ENCODE results near the gene TMIE.
"Not testable (repeated sequence)": the region's sequence is repeated elsewhere in the genome, so short reads cannot be mapped to it uniquely, and the experiment has no call there.

The TMIE gene

DNA sequence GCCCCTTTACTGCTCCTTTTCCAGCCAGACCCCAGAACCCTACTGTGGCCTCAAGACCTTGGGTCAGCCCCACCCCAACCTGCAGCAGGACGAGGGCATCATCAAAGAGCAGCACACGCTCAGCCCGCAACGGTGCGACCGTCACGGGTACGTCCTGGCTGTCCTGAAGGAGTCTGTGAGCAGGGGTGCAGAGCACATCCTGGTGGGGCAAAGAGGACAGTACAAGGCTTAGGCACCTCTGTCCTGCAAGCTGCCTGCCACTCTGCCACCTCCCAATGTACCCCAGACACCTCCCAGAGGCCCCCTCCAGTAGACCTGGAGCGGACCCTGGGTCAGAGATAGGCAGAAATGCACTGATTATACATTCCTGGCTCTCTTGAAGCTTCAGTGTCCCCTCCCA lies 15.7 kb upstream of the TMIE start:
- no peak for DNase-seq (ENCODE audit: low spot score)

DNA sequence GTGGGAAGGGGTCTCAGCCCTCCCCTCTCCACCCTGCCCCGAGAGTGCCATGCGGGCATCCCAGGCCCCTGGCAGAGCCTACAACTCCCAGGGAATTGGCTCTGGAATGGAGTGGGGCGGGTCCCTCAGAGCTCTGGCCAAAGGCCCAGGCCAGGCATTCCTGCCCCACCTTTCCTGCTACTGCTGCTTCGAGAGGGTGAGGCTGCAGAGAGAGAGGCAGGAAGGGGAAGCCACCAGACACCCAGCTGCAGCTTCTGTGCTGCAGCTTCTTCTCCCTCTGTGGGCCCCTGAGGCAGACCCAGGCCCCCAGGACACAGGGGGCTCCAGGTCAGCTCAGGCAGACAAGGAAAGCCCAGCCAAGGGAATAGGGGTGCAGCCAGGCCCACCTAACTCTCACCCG lies 10.4 kb upstream of the TMIE start:
- peak; percentile 21 for DNase-seq (ENCODE audit: low spot score)

DNA sequence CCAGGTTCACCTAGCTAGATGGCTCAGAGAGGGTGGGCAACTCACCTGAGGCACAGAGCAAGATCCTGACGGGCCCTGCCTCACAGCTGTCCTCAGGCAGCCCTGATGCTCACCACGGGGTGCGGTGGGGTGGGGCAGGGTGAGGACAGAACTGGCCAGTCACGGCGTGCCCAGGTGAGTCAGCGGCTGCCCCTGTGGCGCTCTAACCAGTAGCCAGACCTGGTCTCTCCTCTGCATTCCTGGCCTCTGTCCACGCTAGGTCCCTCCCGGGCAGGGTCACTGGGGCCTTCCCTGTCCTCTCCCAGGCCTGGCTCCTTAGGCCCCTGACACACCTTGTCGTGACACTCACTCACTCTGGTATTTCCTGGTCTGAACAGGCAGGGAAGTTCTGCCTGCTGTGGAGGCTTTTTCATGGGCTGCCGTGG lies 8.6 kb upstream of the TMIE start:
- no peak for DNase-seq (ENCODE audit: low spot score)

DNA sequence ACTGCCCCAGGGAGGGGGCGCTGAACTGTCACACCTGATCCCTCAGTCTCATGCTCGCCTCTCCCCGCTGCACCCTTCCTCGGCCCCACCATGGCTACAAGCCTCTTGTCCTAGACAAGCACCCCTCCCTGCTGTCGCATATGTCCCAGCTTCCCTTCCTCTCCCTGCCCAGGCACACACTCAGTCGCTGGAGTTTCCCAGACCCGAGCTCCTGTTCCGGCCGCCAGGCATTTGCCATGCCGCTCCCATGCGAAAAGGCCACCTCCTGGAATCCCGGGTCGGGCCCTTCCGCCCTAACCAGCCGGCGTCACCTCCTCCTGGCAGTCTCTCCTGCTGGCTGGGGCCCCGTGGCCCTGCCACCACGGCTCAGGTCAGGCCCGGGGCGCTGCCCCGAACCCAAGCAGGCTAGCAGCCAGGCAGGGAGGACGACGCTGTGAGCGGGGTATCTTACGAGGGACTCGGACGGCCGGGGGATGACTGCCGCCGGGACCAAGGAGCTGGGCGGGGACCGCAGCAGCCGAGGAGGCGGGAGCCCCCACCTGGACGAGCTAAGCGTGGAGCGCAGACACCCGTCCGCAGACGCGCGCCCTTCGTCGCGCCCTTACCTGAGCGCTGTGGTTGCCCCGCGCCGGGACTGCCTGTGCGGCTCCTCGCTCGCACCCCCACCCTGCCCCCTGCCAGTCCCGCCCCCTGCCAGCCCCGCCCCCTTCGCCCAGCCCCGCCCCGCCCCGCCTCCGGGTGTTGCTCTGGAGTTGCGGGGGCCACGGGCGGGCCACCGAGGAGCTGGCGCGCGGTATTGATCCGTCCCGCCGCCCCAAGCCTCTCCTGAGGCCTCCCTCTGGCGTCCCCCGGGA lies 7.9 kb upstream of the TMIE start, which contains the start of gene ALS2CL:
TSS of gene ALS2CL (minus strand) at position 642 of the 854 bp plus-strand sequence. CDS start 4,239 bp downstream, outside the sequence.
- peak; percentile 79 for DNase-seq (ENCODE audit: low spot score)

DNA sequence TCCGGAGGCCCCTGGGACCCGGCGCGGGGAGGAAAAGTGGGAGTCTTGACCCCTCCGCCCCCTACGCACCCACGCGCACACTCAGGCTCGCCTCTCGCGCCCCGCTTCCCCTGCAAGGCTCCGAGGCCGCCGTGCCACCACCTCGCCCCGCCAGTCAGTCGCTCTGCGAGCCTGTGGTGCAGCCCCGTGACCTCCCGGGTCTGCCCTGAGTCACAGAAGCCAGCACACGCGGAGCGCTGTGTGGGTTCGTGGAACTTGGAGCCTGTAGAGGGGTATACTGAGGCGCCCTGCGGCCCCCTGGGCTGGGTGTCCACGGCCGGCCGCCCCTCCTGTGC lies 7.3 kb upstream of the TMIE start:
- peak; percentile 47 for DNase-seq (ENCODE audit: low spot score)

DNA sequence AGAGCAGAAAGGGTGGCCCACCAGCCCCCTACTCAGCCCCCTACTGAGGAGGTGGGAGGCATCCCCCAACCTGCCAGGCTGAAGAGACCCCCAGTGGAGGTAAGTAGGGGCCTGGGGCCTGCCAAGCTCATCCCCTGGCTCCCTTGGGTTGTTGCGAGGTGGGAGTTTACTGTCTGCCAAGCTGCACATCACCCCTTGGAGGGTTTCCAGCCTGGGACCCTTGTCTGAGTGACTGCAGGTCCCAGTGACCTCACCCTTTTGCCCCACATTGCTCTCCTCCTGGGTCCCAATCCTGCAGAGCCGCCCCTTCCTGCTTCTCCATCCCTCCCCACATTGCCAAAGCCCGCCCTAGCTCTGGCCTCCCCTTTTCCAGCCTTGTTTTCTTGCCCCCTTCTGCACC lies 6.7 kb upstream of the TMIE start:
- DNase-seq (ENCODE audit: low spot score): no peak

DNA sequence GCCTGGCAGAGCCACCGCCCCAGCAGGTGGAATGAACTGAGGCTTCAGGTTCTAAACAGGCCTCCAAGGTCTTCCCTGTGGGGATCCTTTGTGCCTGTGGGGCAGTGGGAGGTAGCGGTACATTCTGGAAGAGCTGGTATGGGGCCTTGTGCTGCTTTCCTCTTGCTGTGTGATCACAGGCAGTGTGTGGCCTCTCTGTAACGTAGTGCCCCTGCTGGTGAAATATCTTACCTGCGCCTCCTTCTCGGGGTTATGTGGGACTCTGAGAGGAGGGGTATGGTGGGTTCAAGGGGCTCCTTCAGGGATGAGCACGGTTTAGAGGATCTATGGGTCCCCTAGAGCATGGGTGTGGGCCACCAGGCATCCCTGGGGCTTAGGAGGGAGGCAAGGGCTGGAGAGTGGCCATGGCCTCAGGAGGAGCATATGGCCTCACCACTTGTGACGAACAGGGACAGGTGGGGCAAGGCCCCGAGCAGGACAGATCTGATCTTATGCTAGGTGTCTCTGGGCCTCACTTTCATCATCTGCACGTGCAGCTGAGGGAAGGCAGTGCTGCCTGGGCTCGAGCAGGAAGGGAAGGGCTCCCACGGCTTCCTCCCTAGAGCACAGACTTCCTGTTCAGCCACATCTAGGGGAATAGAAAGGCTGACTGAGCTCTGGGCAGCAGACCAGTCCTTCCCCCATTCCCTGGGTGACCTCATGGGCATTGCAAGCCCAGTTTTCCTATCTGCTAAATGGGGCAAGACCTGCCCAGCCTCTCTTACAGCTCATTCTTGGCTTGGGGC lies 5.8 kb upstream of the TMIE start:
- peak; percentile 53 for DNase-seq (ENCODE audit: low spot score)

DNA sequence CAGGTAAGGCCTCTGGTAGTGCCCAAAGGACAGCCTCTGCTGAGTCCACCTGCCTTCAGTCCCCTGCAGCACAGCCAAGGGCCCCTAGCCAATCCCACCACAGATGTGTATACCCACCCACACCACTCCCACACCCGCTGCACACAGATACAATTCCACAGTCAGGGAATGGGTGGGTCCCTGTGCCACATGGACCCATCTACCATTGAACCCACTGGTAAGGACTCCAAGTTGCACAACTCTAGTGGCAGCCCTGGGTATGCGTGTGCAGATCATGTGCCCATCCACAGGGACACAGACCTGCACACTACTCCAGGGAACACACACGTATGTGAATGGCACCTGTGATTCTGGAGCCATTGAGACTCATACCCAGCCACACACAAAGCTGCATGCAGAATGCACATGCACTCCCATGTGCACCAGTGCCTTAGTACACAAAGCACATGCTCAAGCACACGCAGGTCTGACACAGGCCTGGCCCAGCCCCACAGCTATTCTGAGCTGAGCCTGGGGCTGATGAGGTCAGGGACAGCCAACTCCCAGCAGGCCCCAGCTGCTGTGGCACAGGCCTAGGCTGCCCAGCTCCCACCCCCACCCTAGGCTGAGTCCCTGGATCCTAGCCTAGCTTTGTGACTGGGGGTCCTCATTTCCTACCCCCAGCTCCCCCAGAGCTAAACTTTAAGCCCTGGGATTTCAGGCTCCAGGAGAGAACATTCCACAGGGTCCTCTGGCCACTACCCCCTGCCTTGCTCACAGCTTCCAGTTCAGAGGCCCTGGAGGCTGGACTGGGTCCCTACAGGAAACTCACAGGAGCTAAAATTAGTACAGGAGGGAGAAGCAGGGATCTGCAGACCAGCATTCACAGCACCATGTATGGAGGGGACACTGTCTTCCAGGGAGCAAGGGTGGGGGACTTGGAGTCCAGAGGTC lies 5.0 kb upstream of the TMIE start:
- DNase-seq (ENCODE audit: low spot score): no peak

DNA sequence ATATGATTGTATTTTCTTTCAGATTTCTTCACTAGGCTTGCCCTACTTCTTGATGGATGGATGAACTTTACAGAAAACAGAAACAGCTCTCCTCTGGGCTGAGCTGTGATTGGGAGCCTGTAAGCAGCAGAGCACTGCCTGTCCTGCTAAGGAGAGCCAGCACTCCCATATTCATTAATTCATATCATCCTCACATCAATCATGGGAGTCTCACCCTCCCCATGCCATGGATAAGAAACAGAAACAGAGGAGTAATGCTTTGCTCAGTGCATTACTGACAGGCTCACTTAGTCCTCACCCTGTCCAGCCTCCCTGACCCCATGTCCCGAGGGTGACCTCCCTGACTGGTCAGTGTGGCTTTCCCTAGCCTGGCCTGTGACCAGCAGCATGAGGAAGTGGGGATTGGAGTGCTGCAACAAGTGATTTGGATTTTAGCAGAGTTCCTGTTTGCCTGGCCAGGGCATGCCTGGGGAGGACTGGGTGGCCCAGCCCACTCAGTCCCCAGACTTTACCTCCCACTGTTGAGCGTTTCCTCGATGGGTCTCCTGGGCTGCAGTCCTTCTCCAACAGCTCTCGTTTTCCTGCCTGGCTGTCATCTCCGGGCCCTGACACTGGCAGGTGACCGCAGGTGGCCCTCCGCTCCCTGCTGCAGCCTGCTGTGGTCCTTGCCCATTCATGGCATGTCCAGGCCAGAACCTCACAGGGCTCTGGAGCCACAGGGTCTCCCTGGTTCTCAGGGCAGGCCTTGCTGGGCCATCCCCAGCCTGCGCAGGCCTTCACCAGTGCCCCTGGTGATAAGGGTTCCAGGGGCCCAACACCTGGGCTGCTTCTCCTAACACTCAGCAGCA lies 1.3 kb upstream of the TMIE start:
- DNase-seq (ENCODE audit: low spot score): no peak

DNA sequence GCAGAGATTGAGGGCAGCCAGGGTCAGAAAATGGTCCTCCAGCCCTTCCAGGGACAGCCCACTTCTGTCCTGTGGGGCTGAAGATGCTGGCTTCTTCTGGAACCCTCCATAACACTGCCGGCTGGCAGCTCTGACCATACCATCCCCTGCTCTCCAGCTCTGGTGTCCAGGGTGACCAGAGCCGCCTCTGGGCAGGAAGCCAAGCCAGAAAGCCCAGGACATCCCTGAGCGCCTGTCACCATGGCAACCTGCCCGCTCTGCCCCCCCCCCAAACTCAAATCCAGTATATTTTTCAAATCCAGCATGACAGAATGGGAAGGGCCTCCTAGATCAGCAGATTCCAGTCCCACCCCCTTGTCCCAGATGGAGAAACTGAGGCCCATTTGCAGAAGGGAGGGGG lies 420 bp upstream of the TMIE start:
- DNase-seq (ENCODE audit: low spot score): no peak

DNA sequence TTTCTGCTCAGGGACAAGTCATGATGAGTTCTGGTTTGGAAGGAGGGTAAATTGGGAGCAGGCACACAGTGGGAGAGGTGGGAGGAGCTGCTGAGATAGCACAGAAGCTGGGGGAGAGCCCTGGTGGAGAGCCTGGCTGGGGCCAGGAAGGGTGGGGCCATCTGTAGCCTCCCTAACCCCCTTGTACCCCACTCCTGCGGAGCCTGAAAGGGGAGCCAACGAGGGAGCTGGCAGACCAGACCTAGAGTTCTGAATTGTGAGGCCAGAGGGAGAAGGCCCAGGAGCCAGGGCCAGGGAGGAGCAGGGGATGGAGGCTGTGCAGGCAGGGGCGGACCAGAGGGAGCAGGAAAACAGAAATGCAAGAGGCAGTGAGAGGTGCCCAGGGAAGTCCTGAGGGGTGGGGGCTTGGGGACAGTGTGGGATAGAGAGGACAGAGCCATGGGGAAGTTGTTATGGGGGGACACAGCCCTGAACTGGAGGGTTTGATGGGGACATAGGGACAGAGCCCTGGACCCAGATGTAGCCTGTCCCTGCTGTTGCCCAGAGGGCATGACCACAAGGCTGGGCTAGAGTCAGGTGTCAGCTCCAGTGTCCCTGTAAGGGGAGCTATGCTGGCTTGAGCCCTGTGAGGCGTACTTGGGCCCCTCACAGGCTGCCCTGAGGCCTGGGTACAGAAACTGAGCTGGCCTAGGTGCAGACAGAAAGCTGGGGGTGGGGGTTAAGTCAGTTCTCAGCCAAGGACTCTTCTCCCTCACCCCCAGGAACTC lies 1.2 kb downstream of the TMIE start:
- DNase-seq (ENCODE audit: low spot score): no peak

DNA sequence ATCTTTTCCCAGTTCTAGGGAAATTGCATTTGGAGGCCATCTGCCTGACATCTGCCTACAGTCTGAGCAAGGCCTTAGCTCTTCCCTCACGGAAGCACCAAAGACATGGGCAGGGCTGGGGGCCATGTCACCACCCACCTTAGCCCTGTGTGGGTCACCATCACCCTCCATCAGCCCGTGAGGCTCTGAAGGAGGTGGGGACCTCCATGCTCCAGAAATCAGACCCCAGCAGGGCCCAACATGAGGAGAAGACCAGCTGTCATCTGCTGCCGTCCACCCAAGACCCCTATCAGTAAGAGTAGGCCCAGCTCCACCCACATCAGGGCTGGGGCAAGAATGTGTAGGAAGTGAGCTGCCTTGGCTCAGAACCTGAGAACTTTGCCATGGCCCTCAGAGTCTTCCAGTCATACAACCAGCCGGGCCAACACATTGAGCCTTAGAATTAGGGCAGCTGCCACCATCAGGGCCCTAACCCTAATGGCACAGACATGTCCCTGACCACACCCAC lies 1.9 kb downstream of the TMIE start:
- DNase-seq (ENCODE audit: low spot score): no peak

DNA sequence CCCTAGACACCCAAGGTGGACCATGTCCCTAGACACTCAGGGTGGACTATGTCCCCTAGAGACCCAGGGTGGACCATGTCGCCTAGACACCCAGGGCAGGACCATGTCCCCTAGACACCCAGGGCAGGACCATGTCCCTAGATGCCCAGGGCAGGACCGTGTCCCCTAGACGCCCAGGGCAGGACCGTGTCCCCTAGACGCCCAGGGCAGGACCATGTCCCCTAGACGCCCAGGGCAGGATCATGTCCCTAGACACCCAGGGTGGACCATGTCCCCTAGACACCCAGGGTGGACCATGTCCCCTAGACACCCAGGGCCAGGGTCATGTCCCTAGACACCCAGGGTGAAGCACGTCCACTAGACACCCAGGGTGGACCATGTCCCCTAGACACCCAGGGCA lies 3.2 kb downstream of the TMIE start:
- not testable (repeated sequence) for DNase-seq (ENCODE audit: low spot score)

DNA sequence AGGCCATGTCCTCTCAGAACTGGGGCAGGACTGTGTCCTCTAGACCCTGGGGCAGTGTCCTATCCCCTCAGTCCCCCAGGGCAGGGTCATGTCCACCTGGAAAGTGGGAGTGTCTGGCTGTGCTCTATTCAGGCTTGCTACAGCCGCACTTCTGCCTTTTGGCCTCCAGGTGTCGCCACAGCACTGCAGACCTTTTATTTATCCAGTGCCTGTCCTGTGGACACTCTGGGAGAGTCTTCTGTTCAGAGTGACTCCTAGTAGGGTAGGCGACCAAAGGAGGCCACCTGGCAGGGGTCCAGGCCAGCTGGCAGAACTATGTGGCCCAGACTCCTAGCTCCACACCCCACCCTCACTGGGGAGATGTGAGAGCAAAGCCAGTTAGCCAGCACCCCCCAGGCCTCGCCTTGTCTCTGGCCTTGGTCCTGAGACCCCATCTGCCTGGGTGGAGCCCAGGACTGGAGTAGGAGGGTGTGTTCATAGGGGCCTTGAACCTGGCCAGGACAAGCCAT lies 3.9 kb downstream of the TMIE start:
- DNase-seq (ENCODE audit: low spot score): peak; percentile 57

DNA sequence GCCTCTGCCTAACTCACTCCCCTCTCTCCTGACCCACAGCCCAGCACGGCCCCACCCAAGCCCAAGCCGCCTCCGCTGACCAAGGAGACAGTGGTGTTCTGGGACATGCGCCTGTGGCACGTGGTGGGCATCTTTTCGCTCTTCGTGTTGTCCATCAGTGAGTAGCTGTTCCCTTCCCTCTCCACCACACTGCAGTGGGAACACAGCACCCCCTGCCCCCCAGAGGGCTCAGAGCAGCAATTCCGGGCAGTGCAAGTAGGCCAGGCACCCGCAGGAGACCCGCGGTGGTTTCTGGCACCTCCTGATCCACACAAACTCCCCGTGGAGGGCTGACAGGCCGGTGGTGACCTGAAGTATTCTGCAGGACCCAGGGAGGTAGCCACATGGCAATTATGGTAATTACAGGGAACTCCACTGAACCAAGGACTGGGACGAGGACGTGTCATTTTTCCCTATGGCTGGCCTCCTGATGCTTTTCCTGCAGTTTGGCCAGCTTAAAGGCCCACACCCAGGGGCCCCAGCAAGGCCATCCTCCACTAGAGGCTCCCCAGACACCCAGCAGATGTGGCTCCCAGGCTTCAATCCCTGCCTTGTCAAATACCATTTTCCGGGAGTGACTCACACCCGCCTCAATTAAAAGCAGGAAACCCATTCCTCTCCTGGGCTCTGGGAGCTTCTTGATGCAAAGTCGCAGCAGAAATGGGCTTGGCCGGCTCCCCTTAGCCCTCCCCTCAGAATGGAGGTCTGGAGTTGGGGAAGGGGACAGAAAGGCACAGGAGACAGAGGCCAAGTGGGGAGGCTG lies 4.8 kb downstream of the TMIE start:
- no peak for DNase-seq (ENCODE audit: low spot score)

DNA sequence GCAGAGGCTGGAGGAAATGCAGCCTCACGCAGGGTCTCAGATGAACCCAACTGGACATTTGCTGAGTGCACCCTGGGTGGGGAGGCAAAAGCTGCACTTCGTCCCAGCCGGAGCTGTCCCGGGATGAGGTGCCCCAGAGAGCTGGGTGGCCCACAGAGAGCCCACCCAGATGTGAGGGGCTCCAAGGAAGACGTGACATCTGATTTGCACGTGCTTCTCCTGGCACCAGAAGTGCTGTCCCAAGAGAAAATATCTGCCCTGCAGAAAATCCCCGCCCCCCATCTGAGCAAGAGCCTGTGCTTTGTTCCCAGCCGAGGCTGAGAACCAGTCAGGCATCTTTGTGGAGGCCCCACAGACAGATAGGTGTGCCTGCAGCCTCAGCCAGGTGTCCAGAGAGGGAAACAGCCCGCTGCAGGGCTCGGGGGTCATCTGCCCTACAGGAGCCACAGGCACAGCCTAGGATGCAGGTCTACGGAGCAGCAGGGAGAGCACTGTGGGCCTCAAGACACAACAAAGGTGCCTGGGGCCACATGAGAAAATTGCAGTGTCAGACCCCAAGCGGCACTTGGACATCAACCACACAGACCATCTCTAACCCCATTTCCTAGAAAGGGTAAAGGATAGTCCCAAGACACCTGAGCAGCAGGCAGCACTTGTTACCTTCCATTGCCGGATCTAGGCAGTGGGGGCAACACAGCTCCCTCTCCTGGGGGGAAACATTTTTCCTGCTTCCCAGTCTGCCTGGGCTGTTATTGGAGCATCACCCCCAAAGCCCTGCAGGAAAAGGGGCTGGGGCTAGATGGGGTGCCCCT lies 5.8 kb downstream of the TMIE start:
- DNase-seq (ENCODE audit: low spot score): no peak

DNA sequence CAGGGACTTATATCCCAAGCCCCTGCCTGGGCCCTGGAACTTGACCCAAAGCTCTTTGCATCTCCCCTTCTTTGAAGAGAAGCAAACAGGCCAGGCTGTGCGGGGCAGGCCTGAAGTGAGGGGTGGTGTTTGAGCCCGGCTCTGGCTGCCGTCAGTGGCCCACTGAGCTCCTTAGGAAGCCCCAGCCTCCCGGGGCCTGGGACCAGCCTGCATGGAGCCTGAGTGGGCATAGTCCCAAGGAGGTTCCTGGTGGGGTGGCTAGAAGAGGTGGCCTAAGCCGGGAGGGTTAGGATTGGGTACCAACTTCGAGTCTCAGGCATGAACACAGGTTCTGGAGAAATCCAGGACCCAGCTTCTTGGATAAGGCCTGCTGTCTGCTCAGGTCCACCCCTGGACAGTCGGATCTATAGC lies 6.4 kb downstream of the TMIE start:
- no peak for DNase-seq (ENCODE audit: low spot score)

DNA sequence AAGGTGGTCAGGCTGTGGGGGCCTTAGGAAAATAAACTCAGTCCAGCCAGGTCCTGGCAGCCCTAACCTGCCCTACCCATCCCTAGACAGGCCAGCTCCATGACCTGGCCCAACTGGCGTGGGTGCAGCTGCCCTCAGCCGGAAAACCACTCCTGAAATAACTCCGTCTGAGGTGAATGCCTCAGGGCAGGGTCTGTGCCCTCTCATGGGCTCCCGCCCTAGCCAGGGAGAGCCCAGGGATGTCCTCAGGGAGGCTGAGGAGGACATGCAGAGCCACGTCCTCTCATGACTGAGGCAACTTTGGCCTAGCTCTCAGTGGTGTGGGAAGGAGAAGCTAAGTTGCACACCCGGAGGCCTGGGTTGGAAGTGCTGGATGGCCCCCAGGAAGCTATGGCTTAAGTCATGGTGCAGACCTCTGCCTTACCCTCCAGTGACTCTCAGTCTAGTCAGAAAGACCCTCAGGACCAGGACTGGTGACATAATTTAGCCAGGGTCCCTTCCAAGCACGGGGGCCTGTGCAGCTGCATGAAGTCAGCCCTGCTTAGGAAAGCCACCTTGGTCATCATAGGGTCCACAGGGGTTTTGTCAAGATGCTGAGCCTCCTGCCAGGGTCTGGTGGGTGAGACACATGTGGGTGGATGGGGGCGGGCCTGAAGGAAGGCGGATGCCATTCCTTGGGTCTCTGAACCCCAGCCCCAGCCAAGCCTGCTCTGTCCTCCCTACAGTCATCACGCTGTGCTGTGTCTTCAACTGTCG lies 7.4 kb downstream of the TMIE start:
- no peak for DNase-seq (ENCODE audit: low spot score)
